ENCODE results near the gene PKM. TPM values are rescaled to one million over a fixed set of nuclear protein-coding genes. Genes with fewer than 3 reads are reported as not detected.
"Not testable (repeated sequence)": the region's sequence is repeated elsewhere in the genome, so short reads cannot be mapped to it uniquely, and the experiment has no call there.

Gene PKM
- total RNA-seq, 1 experiment from 2014 or later: 1,858 TPM

- peaks cover 8% of the 10 kb centered on the region for H3K4me1 ChIP-seq
- no peak overlapping the region for H3K27ac ChIP-seq
- DNase-seq: no peak
- H3K36me3 ChIP-seq: no peaks in the 10 kb centered on the region
- H3K4me3 ChIP-seq: no peak overlapping the region
- no peaks in the 10 kb centered on the region for H3K27me3 ChIP-seq
- H3K9me3 ChIP-seq (replicated peaks): no peaks in the 10 kb centered on the region
These were observed 48.7 kb downstream of the PKM start for GRCh38 chr15:72182244-72182643.

- Histone ChIP-seq H3K9me3 (replicated peaks) (no peaks in the 10 kb centered on the region), H3K36me3 (no peaks in the 10 kb centered on the region), H3K27ac (no peak overlapping the region), H3K4me1 (peaks cover 8% of the 10 kb centered on the region), H3K4me3 (no peak overlapping the region), H3K27me3 (no peaks in the 10 kb centered on the region)
- DNase-seq: no peak
These were observed 50.1 kb downstream of the PKM start for GRCh38 chr15:72180761-72181324.

GRCh38 chr15:72179950-72180581 lies 50.9 kb downstream of the PKM start:
- Histone ChIP-seq H3K4me3 (no peak overlapping the region), H3K27ac (no peak overlapping the region), H3K27me3 (no peaks in the 10 kb centered on the region; the same call in 1 of the 2 replicates), H3K9me3 (replicated peaks) (no peaks in the 10 kb centered on the region), H3K36me3 (no peaks in the 10 kb centered on the region), H3K4me1 (peaks cover 8% of the 10 kb centered on the region)
- DNase-seq: no peak

- Histone ChIP-seq H3K36me3 (no peaks in the 10 kb centered on the region), H3K27ac (no peak overlapping the region), H3K4me1 (peaks cover 8% of the 10 kb centered on the region), H3K27me3 (no peaks in the 10 kb centered on the region; the same call in 1 of the 2 replicates), H3K9me3 (replicated peaks) (no peaks in the 10 kb centered on the region), H3K4me3 (no peak overlapping the region)
- DNase-seq: no peak
These were observed 51.9 kb downstream of the PKM start for GRCh38 chr15:72178976-72179585.

GRCh38 chr15:72176743-72177142 lies 54.2 kb downstream of the PKM start:
- DNase-seq: no peak
- Histone ChIP-seq H3K4me1 (no peaks in the 10 kb centered on the region; the same call in 1 of the 2 replicates), H3K36me3 (no peaks in the 10 kb centered on the region), H3K27me3 (no peaks in the 10 kb centered on the region; the same call in 1 of the 2 replicates), H3K27ac (no peak overlapping the region), H3K9me3 (replicated peaks) (no peaks in the 10 kb centered on the region), H3K4me3 (no peak overlapping the region)

- no peak for DNase-seq
- Histone ChIP-seq H3K27me3 (no peaks in the 10 kb centered on the region; the same call in 1 of the 2 replicates), H3K36me3 (no peaks in the 10 kb centered on the region), H3K27ac (no peak overlapping the region), H3K4me1 (no peaks in the 10 kb centered on the region; the same call in 1 of the 2 replicates), H3K9me3 (replicated peaks) (no peaks in the 10 kb centered on the region), H3K4me3 (no peak overlapping the region)
These were observed 54.8 kb downstream of the PKM start for GRCh38 chr15:72176159-72176558.

- Histone ChIP-seq H3K27ac (no peak overlapping the region), H3K36me3 (no peaks in the 10 kb centered on the region), H3K4me1 (no peaks in the 10 kb centered on the region; the same call in 1 of the 2 replicates), H3K4me3 (no peak overlapping the region), H3K27me3 (no peaks in the 10 kb centered on the region; the same call in 1 of the 2 replicates), H3K9me3 (replicated peaks) (no peaks in the 10 kb centered on the region)
- DNase-seq: no peak
These were observed 55.6 kb downstream of the PKM start for GRCh38 chr15:72175186-72176044.

- no peaks in the 10 kb centered on the region for H3K36me3 ChIP-seq
- no peak overlapping the region for H3K4me3 ChIP-seq
- no peaks in the 10 kb centered on the region; the same call in 1 of the 2 replicates for H3K27me3 ChIP-seq
- no peaks in the 10 kb centered on the region for H3K9me3 ChIP-seq (replicated peaks)
- no peak for DNase-seq
- no peaks in the 10 kb centered on the region; the same call in 1 of the 2 replicates for H3K4me1 ChIP-seq
- H3K27ac ChIP-seq: no peak overlapping the region
These were observed 56.3 kb downstream of the PKM start for GRCh38 chr15:72174551-72175165.

GRCh38 chr15:72173864-72174550 lies 57.0 kb downstream of the PKM start:
- no peak for DNase-seq
- Histone ChIP-seq H3K27me3 (no peaks in the 10 kb centered on the region; the same call in 1 of the 2 replicates), H3K9me3 (replicated peaks) (no peaks in the 10 kb centered on the region), H3K36me3 (no peaks in the 10 kb centered on the region), H3K27ac (no peak overlapping the region), H3K4me3 (no peak overlapping the region), H3K4me1 (no peaks in the 10 kb centered on the region)

GRCh38 chr15:72173401-72173800 lies 57.6 kb downstream of the PKM start:
- Histone ChIP-seq H3K9me3 (replicated peaks) (no peaks in the 10 kb centered on the region), H3K36me3 (no peaks in the 10 kb centered on the region), H3K4me3 (no peak overlapping the region), H3K27me3 (no peaks in the 10 kb centered on the region; the same call in 1 of the 2 replicates), H3K27ac (no peak overlapping the region), H3K4me1 (peaks cover 1% of the 10 kb centered on the region; the same call in 1 of the 2 replicates)
- no peak for DNase-seq

GRCh38 chr15:72172796-72173195 lies 58.2 kb downstream of the PKM start:
- Histone ChIP-seq H3K27me3 (no peaks in the 10 kb centered on the region; the same call in 1 of the 2 replicates), H3K36me3 (no peaks in the 10 kb centered on the region), H3K4me1 (peaks cover 2% of the 10 kb centered on the region; the same call in 1 of the 2 replicates), H3K27ac (no peak overlapping the region), H3K4me3 (no peak overlapping the region), H3K9me3 (replicated peaks) (no peaks in the 10 kb centered on the region)
- no peak for DNase-seq

- H3K27ac ChIP-seq; H3K27me3 ChIP-seq; H3K36me3 ChIP-seq; H3K9me3 ChIP-seq (replicated peaks); H3K4me1 ChIP-seq; DNase-seq; H3K4me3 ChIP-seq: not testable (repeated sequence)
These were observed 59.0 kb downstream of the PKM start for GRCh38 chr15:72171978-72172377.

GRCh38 chr15:72170691-72171090 lies 60.3 kb downstream of the PKM start:
- DNase-seq: no peak
- H3K36me3 ChIP-seq: no peaks in the 10 kb centered on the region
- peaks cover 2% of the 10 kb centered on the region; the same call in 1 of the 2 replicates for H3K4me1 ChIP-seq
- no peak overlapping the region for H3K4me3 ChIP-seq
- no peaks in the 10 kb centered on the region; the same call in 1 of the 2 replicates for H3K27me3 ChIP-seq
- H3K27ac ChIP-seq: no peak overlapping the region
- no peaks in the 10 kb centered on the region for H3K9me3 ChIP-seq (replicated peaks)

Data from SJCRH30 (cell line).